IPS DF 6.9 (cell line): ENCODE data around the gene MXRA7.

Experiments used
- DNase-seq: peaks from one replicate; pipeline ENCODE4 v3.0.0-alpha.2; 2013; ENCODE audit warnings: low read depth, low spot score
- H3K27ac ChIP-seq: one replicate; pipeline ENCODE4 v1.5.1; 2013; ENCODE audit warnings: low read length, control low read depth
- H3K27me3 ChIP-seq: 2 replicates; pipeline ENCODE4 v1.6.1; 2013; ENCODE audit warnings: mild to moderate bottlenecking, low read length; ENCODE audit not compliant: control insufficient read depth, insufficient read depth
- H3K36me3 ChIP-seq: 2 replicates; pipeline ENCODE4 v1.6.1; 2013; ENCODE audit warnings: low read length; ENCODE audit not compliant: control insufficient read depth, insufficient read depth
- H3K4me1 ChIP-seq: 2 replicates; pipeline ENCODE4 v1.6.1; 2013; ENCODE audit warnings: low read length; ENCODE audit not compliant: control insufficient read depth, insufficient read depth
- H3K4me3 ChIP-seq: 2 replicates; pipeline ENCODE4 v1.5.1; 2013; ENCODE audit warnings: mild to moderate bottlenecking, low read length
- H3K9me3 ChIP-seq: 2 replicates; pipeline ENCODE4 v1.6.1; 2013; ENCODE audit warnings: low read length, inconsistent platforms; ENCODE audit not compliant: control insufficient read depth, insufficient read depth
- WGBS: extraction: QIAGEN DNeasy Blood & Tissue Kit; methylation state at CpG from one replicate; pipeline ENCODE4 v1.1.7; 2013; ENCODE audit warnings: mixed read lengths, missing lambda C conversion rate; ENCODE audit not compliant: insufficient read length, insufficient coverage; 5-methylcytosine and 5-hydroxymethylcytosine counted together

MXRA7 gene

GRCh38 chr17:76673729-76674128 is 37.0 kb downstream of the MXRA7 start:
- Histone ChIP-seq H3K36me3 (no peaks in the 10 kb centered on the region), H3K4me3 (no peak overlapping the region), H3K27me3 (no peaks in the 10 kb centered on the region), H3K27ac (no peak overlapping the region), H3K9me3 (no peaks in the 10 kb centered on the region), H3K4me1 (peaks cover 2% of the 10 kb centered on the region; the same call in 1 of the 2 replicates)
- no CpG with 5 or more reads among the region's 5 CpGs for WGBS
- no peak for DNase-seq

- no peak for DNase-seq
- Histone ChIP-seq H3K4me1 (peaks cover 2% of the 10 kb centered on the region; the same call in 1 of the 2 replicates), H3K27me3 (no peaks in the 10 kb centered on the region), H3K36me3 (no peaks in the 10 kb centered on the region), H3K4me3 (no peak overlapping the region), H3K9me3 (no peaks in the 10 kb centered on the region), H3K27ac (no peak overlapping the region)
- no CpG with 5 or more reads among the region's 3 CpGs for WGBS
Observed at GRCh38 chr17:76672892-76673291, 37.9 kb downstream of the MXRA7 start.

- H3K4me3 ChIP-seq: peak overlapping the region; percentile 78; the same call in 1 of the 2 replicates
- H3K36me3 ChIP-seq: no peaks in the 10 kb centered on the region
- no peak for DNase-seq
- H3K27me3 ChIP-seq: no peaks in the 10 kb centered on the region
- H3K27ac ChIP-seq: no peak overlapping the region
- H3K4me1 ChIP-seq: peaks cover 2% of the 10 kb centered on the region; the same call in 1 of the 2 replicates
- WGBS: no CpG with 5 or more reads among the region's 13 CpGs
- no peaks in the 10 kb centered on the region for H3K9me3 ChIP-seq
Observed at GRCh38 chr17:76672270-76672851, 38.4 kb downstream of the MXRA7 start.

- Histone ChIP-seq H3K4me1 (peaks cover 2% of the 10 kb centered on the region; the same call in 1 of the 2 replicates), H3K9me3 (no peaks in the 10 kb centered on the region), H3K36me3 (no peaks in the 10 kb centered on the region), H3K4me3 (peak overlapping the region; percentile 78), H3K27me3 (no peaks in the 10 kb centered on the region), H3K27ac (no peak overlapping the region)
- DNase-seq: no peak
- no CpG with 5 or more reads among the region's 19 CpGs for WGBS
Observed at GRCh38 chr17:76671912-76672262, 38.9 kb downstream of the MXRA7 start.

GRCh38 chr17:76671123-76671911 is 39.4 kb downstream of the MXRA7 start:
- peak overlapping the region; percentile 78; the same call in 1 of the 2 replicates for H3K4me3 ChIP-seq
- peaks cover 2% of the 10 kb centered on the region; the same call in 1 of the 2 replicates for H3K4me1 ChIP-seq
- no CpG with 5 or more reads among the region's 32 CpGs for WGBS
- H3K36me3 ChIP-seq: no peaks in the 10 kb centered on the region
- H3K27me3 ChIP-seq: no peaks in the 10 kb centered on the region
- peak; percentile 100 for DNase-seq
- no peaks in the 10 kb centered on the region for H3K9me3 ChIP-seq
- no peak overlapping the region for H3K27ac ChIP-seq

GRCh38 chr17:76670718-76671122 is 40.0 kb downstream of the MXRA7 start:
- no peaks in the 10 kb centered on the region for H3K36me3 ChIP-seq
- DNase-seq: no peak
- H3K9me3 ChIP-seq: no peaks in the 10 kb centered on the region
- H3K4me1 ChIP-seq: peaks cover 2% of the 10 kb centered on the region; the same call in 1 of the 2 replicates
- no peak overlapping the region for H3K27ac ChIP-seq
- no peaks in the 10 kb centered on the region for H3K27me3 ChIP-seq
- WGBS: no CpG with 5 or more reads among the region's 9 CpGs
- no peak overlapping the region for H3K4me3 ChIP-seq

- no peak overlapping the region for H3K4me3 ChIP-seq
- H3K36me3 ChIP-seq: no peaks in the 10 kb centered on the region
- no peaks in the 10 kb centered on the region for H3K27me3 ChIP-seq
- H3K9me3 ChIP-seq: no peaks in the 10 kb centered on the region
- WGBS: no CpG with 5 or more reads among the region's 9 CpGs
- no peak overlapping the region for H3K27ac ChIP-seq
- H3K4me1 ChIP-seq: peaks cover 2% of the 10 kb centered on the region; the same call in 1 of the 2 replicates
- no peak for DNase-seq
Observed at GRCh38 chr17:76670020-76670717, 40.6 kb downstream of the MXRA7 start.

GRCh38 chr17:76667786-76668453 is 42.8 kb downstream of the MXRA7 start:
- no peak for DNase-seq
- WGBS: no CpG with 5 or more reads among the region's 14 CpGs
- Histone ChIP-seq H3K27ac (no peak overlapping the region), H3K36me3 (no peaks in the 10 kb centered on the region), H3K4me1 (peaks cover 2% of the 10 kb centered on the region; the same call in 1 of the 2 replicates), H3K27me3 (no peaks in the 10 kb centered on the region), H3K9me3 (no peaks in the 10 kb centered on the region), H3K4me3 (no peak overlapping the region)

GRCh38 chr17:76667491-76667755 is 43.3 kb downstream of the MXRA7 start:
- H3K36me3 ChIP-seq: no peaks in the 10 kb centered on the region
- H3K4me1 ChIP-seq: peaks cover 2% of the 10 kb centered on the region; the same call in 1 of the 2 replicates
- no CpG with 5 or more reads among the region's 2 CpGs for WGBS
- no peak overlapping the region for H3K4me3 ChIP-seq
- H3K27me3 ChIP-seq: no peaks in the 10 kb centered on the region
- no peak overlapping the region for H3K27ac ChIP-seq
- DNase-seq: no peak
- no peaks in the 10 kb centered on the region for H3K9me3 ChIP-seq

- Histone ChIP-seq H3K4me3 (no peak overlapping the region), H3K4me1 (peaks cover 3% of the 10 kb centered on the region; the same call in 1 of the 2 replicates), H3K27me3 (no peaks in the 10 kb centered on the region), H3K9me3 (no peaks in the 10 kb centered on the region), H3K36me3 (no peaks in the 10 kb centered on the region), H3K27ac (no peak overlapping the region)
- DNase-seq: no peak
- no CpG with 5 or more reads among the region's 3 CpGs for WGBS
Observed at GRCh38 chr17:76660656-76661042, 50.1 kb downstream of the MXRA7 start.
